Measurements from ENCODE around the gene ZFYVE28. TPM values are rescaled to one million over a fixed set of nuclear protein-coding genes. Genes with fewer than 3 reads are reported as not detected.

ZFYVE28 gene
- total RNA-seq, 1 donor from 2014 or later = 16.6 TPM

DNA sequence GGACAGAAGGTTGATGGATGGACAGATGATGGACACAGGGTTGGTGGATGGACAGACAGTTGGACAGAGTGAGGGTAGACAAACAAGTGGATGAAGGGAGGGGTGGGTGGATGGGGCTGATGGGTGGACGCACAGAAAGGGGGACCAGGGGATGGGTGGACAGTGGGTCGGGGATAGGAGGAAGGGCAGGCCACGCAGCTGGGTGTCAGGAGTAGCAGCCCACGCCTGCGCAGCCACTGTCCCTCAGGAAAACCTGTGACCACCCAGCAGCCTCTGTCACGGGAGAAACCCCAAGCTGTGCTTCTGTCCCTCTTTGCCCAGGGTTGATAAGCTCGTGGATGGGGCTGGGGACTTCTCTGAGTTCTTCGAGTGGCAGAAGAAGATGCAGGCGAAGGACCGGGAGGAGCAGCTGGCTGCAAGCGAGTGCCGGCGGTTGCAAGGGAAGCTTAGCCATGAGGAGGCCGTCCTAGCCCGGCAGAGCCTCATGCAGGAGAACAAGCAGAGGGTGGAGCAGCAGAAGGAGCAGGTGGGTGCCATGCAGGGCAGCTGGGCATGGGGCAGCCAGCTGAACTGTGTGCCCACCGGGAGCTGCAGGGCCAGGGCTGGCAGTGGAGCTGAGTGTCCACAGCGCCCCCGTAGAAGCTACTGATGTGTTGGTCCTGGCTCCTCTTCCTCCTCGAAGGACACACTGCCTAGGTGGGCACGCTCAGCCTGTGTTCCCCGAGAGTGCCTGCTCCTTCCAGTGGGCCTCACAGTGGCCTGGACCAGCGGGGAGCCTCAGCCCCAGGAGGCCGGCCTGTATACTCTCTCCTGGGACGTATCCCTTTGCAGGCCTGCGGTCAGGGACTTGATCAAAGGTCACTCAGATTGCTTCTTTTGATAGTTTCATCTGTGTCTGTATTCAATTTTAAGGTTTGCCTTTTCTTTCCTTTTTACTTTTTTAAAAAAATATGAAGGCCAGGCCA, 33.7 kb upstream of the ZFYVE28 start:
- TF ChIP-seq, protein P1, sequence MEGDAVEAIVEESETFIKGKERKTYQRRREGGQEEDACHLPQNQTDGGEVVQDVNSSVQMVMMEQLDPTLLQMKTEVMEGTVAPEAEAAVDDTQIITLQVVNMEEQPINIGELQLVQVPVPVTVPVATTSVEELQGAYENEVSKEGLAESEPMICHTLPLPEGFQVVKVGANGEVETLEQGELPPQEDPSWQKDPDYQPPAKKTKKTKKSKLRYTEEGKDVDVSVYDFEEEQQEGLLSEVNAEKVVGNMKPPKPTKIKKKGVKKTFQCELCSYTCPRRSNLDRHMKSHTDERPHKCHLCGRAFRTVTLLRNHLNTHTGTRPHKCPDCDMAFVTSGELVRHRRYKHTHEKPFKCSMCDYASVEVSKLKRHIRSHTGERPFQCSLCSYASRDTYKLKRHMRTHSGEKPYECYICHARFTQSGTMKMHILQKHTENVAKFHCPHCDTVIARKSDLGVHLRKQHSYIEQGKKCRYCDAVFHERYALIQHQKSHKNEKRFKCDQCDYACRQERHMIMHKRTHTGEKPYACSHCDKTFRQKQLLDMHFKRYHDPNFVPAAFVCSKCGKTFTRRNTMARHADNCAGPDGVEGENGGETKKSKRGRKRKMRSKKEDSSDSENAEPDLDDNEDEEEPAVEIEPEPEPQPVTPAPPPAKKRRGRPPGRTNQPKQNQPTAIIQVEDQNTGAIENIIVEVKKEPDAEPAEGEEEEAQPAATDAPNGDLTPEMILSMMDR (IDR thresholded peaks at IDR 0.05) = no peak
- no peak for ATAC-seq
- DNase-seq = peak; percentile 52
- Histone ChIP-seq H3K9me3 (no peaks in the 10 kb centered on the region), H3K4me3 (no peak overlapping the region), H3K36me3 (no peaks in the 10 kb centered on the region), H3K27me3 (no peaks in the 10 kb centered on the region), H3K27ac (no peak overlapping the region), H3K4me1 (no peaks in the 10 kb centered on the region)
- intact Hi-C loops (cut with DNase I) = no loop called here

DNA sequence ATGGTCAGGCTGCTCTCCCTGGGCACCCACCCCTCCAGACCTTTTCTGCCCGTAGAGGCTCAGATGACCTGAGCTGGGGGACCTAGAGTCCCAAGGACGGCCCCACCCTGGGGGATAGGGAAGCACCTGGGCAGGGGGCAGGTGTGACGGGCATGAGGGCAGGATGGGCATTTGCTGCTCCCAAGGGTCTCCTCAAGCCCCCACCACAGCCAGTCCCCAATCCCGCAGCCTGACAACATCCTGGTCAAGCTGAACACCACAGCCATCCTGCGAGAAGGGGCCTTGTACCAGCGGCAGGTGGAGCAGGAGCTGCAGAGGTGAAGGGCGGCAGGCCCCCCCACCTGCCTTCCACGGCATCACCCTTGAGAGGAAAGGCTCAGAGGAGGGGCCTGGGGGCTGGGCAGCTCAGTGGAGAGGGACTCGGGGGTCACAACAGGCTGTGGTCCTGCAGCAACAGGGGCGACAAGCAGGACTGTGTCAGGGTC, 32.6 kb upstream of the ZFYVE28 start:
- DNase-seq = peak; percentile 57
- intact Hi-C loops (cut with DNase I) = no loop called here
- Histone ChIP-seq H3K4me3 (no peak overlapping the region), H3K4me1 (no peaks in the 10 kb centered on the region), H3K36me3 (no peaks in the 10 kb centered on the region), H3K9me3 (no peaks in the 10 kb centered on the region), H3K27me3 (no peaks in the 10 kb centered on the region), H3K27ac (no peak overlapping the region)
- TF ChIP-seq, protein P1 (IDR thresholded peaks at IDR 0.05) = no peak
- peak; percentile 11 for ATAC-seq

DNA sequence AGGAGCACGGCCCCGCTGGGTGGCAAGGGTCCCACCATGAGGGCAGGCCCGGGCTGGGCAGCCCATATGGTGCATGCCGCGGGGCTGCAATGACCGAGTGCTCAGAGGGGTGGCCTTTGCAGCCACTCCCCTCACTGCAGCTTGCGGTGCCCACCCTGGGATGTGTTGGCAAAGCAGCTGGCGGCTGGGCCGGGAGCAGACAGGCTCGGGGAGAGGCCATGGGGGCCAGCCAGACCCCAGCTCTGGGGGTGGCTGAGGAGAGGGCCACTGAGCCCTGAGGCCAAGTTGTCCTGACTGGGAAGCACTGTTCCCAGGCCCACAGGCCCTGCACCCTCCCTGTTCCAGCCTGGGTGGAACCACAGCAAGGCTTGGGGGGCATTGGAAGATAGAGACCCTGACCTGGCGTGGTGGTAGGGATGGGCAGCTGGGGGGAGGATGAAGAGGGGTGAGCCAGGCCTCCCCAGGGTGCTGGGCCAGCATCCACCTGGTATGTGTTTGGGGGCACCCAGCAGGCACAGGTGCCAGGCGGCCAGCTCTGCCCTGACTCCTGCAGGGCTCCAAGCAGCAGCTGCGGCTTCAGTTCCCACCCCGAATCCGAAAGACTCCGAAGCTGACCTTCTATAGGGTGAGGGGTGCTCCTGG, 32.1 kb upstream of the ZFYVE28 start:
- Histone ChIP-seq H3K4me1 (no peaks in the 10 kb centered on the region), H3K9me3 (no peaks in the 10 kb centered on the region), H3K4me3 (no peak overlapping the region), H3K27ac (no peak overlapping the region), H3K27me3 (no peaks in the 10 kb centered on the region), H3K36me3 (no peaks in the 10 kb centered on the region)
- DNase-seq = no peak
- intact Hi-C loops (cut with DNase I) = no loop called here
- ATAC-seq = peak; percentile 5
- TF ChIP-seq, protein P1 (IDR thresholded peaks at IDR 0.05) = no peak

DNA sequence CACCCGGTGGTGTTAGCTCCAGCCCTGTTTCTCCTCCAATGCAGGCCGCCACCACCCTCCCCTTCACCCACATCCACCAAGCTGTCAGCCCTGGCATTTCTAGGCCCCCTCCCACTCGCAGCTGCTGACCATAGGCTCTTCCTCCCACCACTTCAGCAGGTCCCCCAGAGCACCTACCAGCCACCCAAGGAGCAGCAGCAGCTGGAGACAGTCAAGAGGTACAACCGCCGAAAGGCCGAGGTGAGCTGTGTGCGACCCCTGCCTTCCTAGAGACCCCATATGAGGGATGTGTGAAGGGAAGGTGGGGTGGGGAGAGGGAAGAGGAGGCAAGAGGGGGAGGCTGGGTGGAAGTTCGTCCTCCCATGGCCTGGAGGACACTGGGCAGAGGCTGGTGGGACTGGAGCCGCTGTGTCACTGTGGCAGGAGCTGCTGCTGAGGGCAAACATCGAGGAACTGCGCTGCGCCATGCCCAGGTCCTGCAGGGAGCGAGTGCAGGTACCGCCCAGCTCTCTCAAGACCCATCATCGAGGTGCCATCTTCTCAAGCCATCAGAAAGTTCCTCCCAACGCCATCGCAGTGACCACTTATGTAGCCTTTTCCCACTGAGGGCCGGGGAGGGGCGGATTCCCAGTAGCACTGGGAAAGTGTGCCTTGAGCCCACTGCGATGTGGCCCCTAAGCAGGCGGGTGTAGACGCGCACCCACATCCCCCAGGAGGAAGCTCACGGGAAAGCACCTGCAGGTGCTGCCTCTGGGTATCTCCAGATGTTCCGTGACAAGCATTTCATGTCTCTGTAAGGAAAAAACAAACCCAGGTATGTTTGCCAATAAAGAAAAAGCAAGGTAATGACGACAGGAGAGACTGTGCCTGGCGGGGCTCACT, 31.3 kb upstream of the ZFYVE28 start:
- Histone ChIP-seq H3K27me3 (no peaks in the 10 kb centered on the region), H3K4me1 (no peaks in the 10 kb centered on the region), H3K4me3 (no peak overlapping the region), H3K9me3 (no peaks in the 10 kb centered on the region), H3K36me3 (no peaks in the 10 kb centered on the region), H3K27ac (no peak overlapping the region)
- DNase-seq (peak; percentile 40), ATAC-seq (no peak)
- intact Hi-C loops (cut with DNase I) = no loop called here
- TF ChIP-seq, protein P1 (IDR thresholded peaks at IDR 0.05) = no peak

DNA sequence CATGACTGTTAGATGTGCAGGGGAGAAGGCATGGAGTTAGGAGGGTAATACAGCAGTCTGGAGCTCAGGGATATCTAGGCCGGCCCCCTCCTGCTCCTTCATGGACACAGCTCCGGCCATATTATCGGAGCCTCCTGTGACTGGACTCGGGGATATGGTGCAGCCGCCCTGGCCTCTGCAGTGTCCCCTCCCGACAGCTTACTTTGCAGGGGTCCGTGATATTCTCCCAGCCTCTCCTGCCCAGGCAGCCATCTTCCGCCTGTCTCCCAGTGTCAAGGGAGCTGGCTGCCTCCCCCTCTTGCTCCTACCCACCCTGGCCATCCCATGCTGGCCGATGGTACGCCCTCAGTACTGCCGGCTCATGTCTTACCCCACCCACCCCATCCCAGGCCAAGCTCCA, 30.6 kb upstream of the ZFYVE28 start:
- Histone ChIP-seq H3K27me3 (no peaks in the 10 kb centered on the region), H3K4me3 (no peak overlapping the region), H3K36me3 (no peaks in the 10 kb centered on the region), H3K9me3 (no peaks in the 10 kb centered on the region), H3K27ac (no peak overlapping the region), H3K4me1 (no peaks in the 10 kb centered on the region)
- DNase-seq = peak; percentile 59
- TF ChIP-seq, protein P1 (IDR thresholded peaks at IDR 0.05) = no peak
- no peak for ATAC-seq
- intact Hi-C loops (cut with DNase I) = no loop called here
